RWPE2 (cell line): ENCODE results near the gene CRMP1.

Experiments used
- ATAC-seq: fragments of 200-7000 bp; cut with Tn5 transposase; 3 replicates; pipeline ENCODE4 v1.9.1; 2021; ENCODE audit warnings: low read depth
- DNase-seq: peaks from one replicate; pipeline ENCODE4 v3.0.0-alpha.2; 2020; ENCODE audit warnings: low spot score
- H3K27ac ChIP-seq: fragments of 450-650 bp; 2 replicates; pipeline ENCODE4 v1.5.1; 2017; ENCODE audit warnings: mild to moderate bottlenecking; ENCODE audit not compliant: poor library complexity, severe bottlenecking
- H3K27me3 ChIP-seq: fragments of 250-450 bp; sonication (Bioruptor Pico); 2 replicates; pipeline ENCODE4 v1.5.1; 2021; ENCODE audit warnings: mild to moderate bottlenecking, moderate library complexity; ENCODE audit not compliant: insufficient read depth, poor library complexity, severe bottlenecking
- H3K36me3 ChIP-seq: fragments of 250-450 bp; sonication (Bioruptor Pico); 2 replicates; pipeline ENCODE4 v1.5.1; 2020; ENCODE audit warnings: low read depth, mild to moderate bottlenecking, moderate library complexity
- H3K4me1 ChIP-seq: fragments of 250-450 bp; sonication (Bioruptor Pico); 2 replicates; pipeline ENCODE4 v1.5.1; 2021; ENCODE audit warnings: mild to moderate bottlenecking, moderate library complexity; ENCODE audit not compliant: insufficient read depth, poor library complexity, severe bottlenecking
- H3K4me3 ChIP-seq: fragments of 250-450 bp; sonication (Bioruptor Pico); 2 replicates; pipeline ENCODE4 v1.5.1; 2021; ENCODE audit warnings: mild to moderate bottlenecking, moderate library complexity; ENCODE audit not compliant: severe bottlenecking
- H3K9me3 ChIP-seq: fragments of 250-450 bp; sonication (Bioruptor Pico); 2 replicates; pipeline ENCODE4 v1.5.1; 2021; ENCODE audit warnings: mild to moderate bottlenecking, moderate library complexity; ENCODE audit not compliant: severe bottlenecking
- TF ChIP-seq, protein P1 (sequence below): fragments of 450-650 bp; IDR thresholded peaks from one replicate; pipeline ENCODE4 v1.5.1; 2017; ENCODE audit warnings: mild to moderate bottlenecking, moderate library complexity; ENCODE audit not compliant: poor library complexity, severe bottlenecking

Gene CRMP1

DNA sequence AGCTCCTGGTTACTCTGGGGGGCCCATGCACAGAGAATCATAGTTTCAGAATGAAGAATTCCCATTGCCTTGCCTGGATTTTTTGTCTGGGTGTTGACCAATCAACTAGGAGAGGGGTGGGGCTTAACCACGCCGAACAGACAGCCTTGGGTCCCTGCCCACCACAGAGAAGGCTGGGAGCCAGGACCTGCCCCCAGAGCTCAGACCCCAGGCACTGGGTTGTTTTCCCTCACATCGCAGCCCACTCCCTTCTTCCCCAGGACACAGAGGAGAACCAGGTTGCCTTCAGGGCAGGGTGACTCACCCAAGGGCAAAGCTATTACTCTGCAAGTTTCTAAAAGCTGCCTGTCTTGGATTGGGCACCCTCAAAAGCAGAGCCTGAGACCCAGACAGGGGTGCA, 23.3 kb upstream of the CRMP1 start:
- no peaks in the 10 kb centered on the region for H3K36me3 ChIP-seq
- no peak for ATAC-seq
- no peaks in the 10 kb centered on the region for H3K9me3 ChIP-seq
- no peaks in the 10 kb centered on the region for H3K4me1 ChIP-seq
- H3K4me3 ChIP-seq = no peak overlapping the region
- TF ChIP-seq, protein P1, sequence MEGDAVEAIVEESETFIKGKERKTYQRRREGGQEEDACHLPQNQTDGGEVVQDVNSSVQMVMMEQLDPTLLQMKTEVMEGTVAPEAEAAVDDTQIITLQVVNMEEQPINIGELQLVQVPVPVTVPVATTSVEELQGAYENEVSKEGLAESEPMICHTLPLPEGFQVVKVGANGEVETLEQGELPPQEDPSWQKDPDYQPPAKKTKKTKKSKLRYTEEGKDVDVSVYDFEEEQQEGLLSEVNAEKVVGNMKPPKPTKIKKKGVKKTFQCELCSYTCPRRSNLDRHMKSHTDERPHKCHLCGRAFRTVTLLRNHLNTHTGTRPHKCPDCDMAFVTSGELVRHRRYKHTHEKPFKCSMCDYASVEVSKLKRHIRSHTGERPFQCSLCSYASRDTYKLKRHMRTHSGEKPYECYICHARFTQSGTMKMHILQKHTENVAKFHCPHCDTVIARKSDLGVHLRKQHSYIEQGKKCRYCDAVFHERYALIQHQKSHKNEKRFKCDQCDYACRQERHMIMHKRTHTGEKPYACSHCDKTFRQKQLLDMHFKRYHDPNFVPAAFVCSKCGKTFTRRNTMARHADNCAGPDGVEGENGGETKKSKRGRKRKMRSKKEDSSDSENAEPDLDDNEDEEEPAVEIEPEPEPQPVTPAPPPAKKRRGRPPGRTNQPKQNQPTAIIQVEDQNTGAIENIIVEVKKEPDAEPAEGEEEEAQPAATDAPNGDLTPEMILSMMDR = no peak
- no peaks in the 10 kb centered on the region for H3K27me3 ChIP-seq
- no peak for DNase-seq
- H3K27ac ChIP-seq = no peak overlapping the region

DNA sequence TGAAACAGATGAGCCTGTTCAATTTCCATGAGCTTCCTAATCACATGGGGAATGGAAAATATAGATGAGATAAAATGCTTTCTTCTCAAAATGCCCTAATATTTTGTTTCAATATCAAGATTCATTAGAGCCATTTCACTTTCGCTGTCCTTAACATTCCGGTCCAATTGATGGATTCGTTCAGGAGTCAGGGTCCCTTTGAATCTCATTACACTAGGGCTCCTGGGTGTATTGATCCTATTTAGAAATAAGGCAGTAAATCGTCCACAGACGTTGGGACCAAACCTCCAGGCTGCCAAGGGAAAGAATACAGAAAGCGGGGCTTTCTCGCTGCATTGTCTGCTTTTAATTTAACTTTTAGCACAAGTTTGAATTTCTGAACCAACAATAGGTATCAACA, 20.6 kb upstream of the CRMP1 start:
- Histone ChIP-seq H3K27me3 (no peaks in the 10 kb centered on the region), H3K4me3 (no peak overlapping the region), H3K4me1 (no peaks in the 10 kb centered on the region), H3K27ac (no peak overlapping the region), H3K36me3 (no peaks in the 10 kb centered on the region), H3K9me3 (no peaks in the 10 kb centered on the region)
- no peak for DNase-seq
- ATAC-seq = no peak
- TF ChIP-seq, protein P1 = no peak

DNA sequence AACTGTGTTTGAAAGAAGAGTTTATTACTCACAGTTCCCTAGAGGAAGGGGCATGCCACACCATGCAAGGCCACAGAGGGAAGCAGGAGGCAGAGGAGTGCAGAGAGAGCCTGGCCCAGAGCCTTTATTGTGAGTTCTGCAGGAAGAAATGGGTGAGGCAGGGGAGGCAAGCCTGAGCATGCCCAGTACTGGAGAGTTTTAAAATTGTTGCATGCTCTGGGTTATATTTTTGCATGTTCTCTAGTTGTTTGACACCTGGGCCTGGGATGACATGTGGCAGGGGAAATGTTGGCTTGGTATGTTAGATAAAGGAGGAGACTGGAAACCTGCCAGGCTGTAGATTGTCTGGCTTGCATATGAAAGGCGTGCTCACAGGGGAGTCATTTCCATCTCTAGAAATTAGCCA, 19.7 kb upstream of the CRMP1 start:
- Histone ChIP-seq H3K4me1 (no peaks in the 10 kb centered on the region), H3K27me3 (no peaks in the 10 kb centered on the region), H3K4me3 (no peak overlapping the region), H3K27ac (no peak overlapping the region), H3K36me3 (no peaks in the 10 kb centered on the region), H3K9me3 (no peaks in the 10 kb centered on the region)
- DNase-seq (no peak), ATAC-seq (peak; percentile 27; the same call in 2 of the 3 replicates)
- TF ChIP-seq, protein P1 = no peak

DNA sequence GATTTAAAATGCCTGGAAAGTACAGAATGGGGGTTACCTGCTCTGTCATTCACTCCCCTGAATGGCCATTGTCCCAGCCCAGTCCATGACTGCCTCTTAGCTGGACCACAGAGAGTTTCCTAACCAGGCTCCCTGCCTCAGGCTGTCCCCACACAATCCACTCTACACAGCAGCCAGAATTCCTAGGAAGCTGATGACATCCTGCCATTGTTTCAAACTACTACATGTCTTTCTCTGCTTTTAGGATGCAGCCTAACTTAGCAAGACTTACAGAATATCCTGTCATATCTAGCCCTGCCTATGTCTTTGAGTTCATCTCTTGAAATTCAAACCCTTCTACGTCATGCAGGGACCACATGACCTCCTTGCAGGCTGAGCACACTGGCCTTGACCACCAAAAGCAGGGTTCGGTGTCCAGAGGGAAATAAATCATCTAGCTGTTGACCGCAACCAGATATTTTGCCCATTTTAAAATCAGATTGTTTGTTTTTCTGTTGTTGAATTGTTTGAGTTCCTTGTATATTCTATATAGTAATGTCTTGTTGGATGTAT, 16.1 kb upstream of the CRMP1 start:
- H3K4me1 ChIP-seq = no peaks in the 10 kb centered on the region
- no peaks in the 10 kb centered on the region for H3K9me3 ChIP-seq
- DNase-seq (no peak), ATAC-seq (no peak)
- TF ChIP-seq, protein P1 = no peak
- no peaks in the 10 kb centered on the region for H3K36me3 ChIP-seq
- peaks cover 2% of the 10 kb centered on the region for H3K27me3 ChIP-seq
- no peak overlapping the region for H3K27ac ChIP-seq
- no peak overlapping the region for H3K4me3 ChIP-seq

DNA sequence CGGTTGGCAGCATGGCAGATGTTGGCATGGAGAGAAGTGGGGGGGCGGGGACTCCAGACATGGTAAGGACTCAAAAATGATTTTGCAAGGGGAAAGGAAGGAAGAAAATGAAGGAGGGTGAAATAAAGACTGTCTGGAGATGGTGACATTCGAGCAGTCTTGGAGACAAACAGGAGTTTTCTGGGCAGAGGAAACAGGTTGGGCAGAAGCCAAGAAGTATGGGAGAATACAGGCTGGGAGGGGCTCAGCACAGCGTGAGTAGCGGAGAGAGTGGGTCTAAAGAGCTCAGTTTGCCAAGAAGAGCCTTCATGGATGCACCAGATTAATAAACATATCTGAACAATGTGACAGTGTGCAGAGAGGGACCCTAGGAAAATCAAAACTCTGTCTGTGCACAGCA, 13.3 kb upstream of the CRMP1 start:
- no peak overlapping the region for H3K27ac ChIP-seq
- TF ChIP-seq, protein P1 = no peak
- no peak for DNase-seq
- no peak overlapping the region for H3K4me3 ChIP-seq
- no peaks in the 10 kb centered on the region for H3K9me3 ChIP-seq
- ATAC-seq = no peak
- peaks cover 6% of the 10 kb centered on the region for H3K27me3 ChIP-seq
- no peaks in the 10 kb centered on the region for H3K36me3 ChIP-seq
- H3K4me1 ChIP-seq = no peaks in the 10 kb centered on the region
